ENCODE data around the gene CEP350. TPM values are rescaled to one million over a fixed set of nuclear protein-coding genes. Genes with fewer than 3 reads are reported as not detected.

CEP350 gene
- total and polyA plus RNA-seq, 4 experiments from 2014 or later: 9.3 to 99.4 (median 76.0) TPM

GRCh38 chr1:179973198-179974110, 18.8 kb downstream of the CEP350 start:
- ChIA-PET POLR2A (ENCODE audit: partially characterized antibody) (no interaction called here), CTCF (ENCODE audit: partially characterized antibody) (no interaction called here)
- intact Hi-C loops (cut with micrococcal nuclease): no loop called here
- Mint-ChIP-seq H3K36me3 (peaks cover 19 to 26% of the 10 kb centered on the region in 2 donors), H3K27ac (peak overlapping the region in 1 of 7 donors; percentile 11), H3K27me3 (no peaks in the 10 kb centered on the region), H3K4me1 (peaks cover 43 to 79% (median 66%) of the 10 kb centered on the region in 4 donors), H3K4me3 (peak overlapping the region in 1 of 8 donors; percentile 32), H3K9me3 (peaks cover 0 to 1% (median 0%) of the 10 kb centered on the region in 8 donors)
- no peak for DNase-seq
- H3K36me3 ChIP-seq (ENCODE audit: insufficient read depth, low read length): no peaks in the 10 kb centered on the region
- H3K4me3 ChIP-seq (ENCODE audit: low read length in 2 of 2): no peak overlapping the region
- peaks cover 43% of the 10 kb centered on the region for H3K4me1 ChIP-seq (ENCODE audit: insufficient read depth, low read length)
- H3K27me3 ChIP-seq (ENCODE audit: insufficient read depth, low read length): no peaks in the 10 kb centered on the region
- no peaks in the 10 kb centered on the region for H3K9me3 ChIP-seq (ENCODE audit: control insufficient read depth in 1 of 2, low read length in 2 of 2)
- no peak overlapping the region for H3K27ac ChIP-seq (ENCODE audit: low read depth, low read length)

GRCh38 chr1:179976970-179977651, 22.5 kb downstream of the CEP350 start:
- Mint-ChIP-seq H3K27me3 (no peaks in the 10 kb centered on the region), H3K4me3 (peak overlapping the region in 5 of 8 donors; percentile 0 to 17 (median 11)), H3K4me1 (peaks cover 34 to 74% (median 63%) of the 10 kb centered on the region in 4 donors), H3K36me3 (peaks cover 3 to 15% of the 10 kb centered on the region in 2 donors), H3K27ac (peak overlapping the region in 3 of 7 donors; percentile 39 to 62 (median 52)), H3K9me3 (peaks cover 0 to 4% (median 0%) of the 10 kb centered on the region in 8 donors)
- H3K36me3 ChIP-seq (ENCODE audit: insufficient read depth, low read length): no peaks in the 10 kb centered on the region
- no peak for DNase-seq
- H3K4me1 ChIP-seq (ENCODE audit: insufficient read depth, low read length): peaks cover 24% of the 10 kb centered on the region
- H3K9me3 ChIP-seq (ENCODE audit: control insufficient read depth in 1 of 2, low read length in 2 of 2): no peaks in the 10 kb centered on the region
- POLR2A ChIA-PET (ENCODE audit: partially characterized antibody): interaction anchor here (2.9 kb wide), 1 partner anchor 23 kb away, joined by 9 read pairs; the partner anchor contains the start of gene CEP350
- intact Hi-C loops (cut with micrococcal nuclease): no loop called here
- no peaks in the 10 kb centered on the region for H3K27me3 ChIP-seq (ENCODE audit: insufficient read depth, low read length)
- CTCF ChIA-PET (ENCODE audit: partially characterized antibody): interaction anchor here (0.7 to 1.5 kb wide), 5 partner anchors 8 to 167 kb away, joined by 3 to 4 read pairs (median 3); no protein-coding TSS in a partner anchor
- no peak overlapping the region for H3K27ac ChIP-seq (ENCODE audit: low read depth, low read length)
- H3K4me3 ChIP-seq (ENCODE audit: low read length in 2 of 2): no peak overlapping the region

DNA sequence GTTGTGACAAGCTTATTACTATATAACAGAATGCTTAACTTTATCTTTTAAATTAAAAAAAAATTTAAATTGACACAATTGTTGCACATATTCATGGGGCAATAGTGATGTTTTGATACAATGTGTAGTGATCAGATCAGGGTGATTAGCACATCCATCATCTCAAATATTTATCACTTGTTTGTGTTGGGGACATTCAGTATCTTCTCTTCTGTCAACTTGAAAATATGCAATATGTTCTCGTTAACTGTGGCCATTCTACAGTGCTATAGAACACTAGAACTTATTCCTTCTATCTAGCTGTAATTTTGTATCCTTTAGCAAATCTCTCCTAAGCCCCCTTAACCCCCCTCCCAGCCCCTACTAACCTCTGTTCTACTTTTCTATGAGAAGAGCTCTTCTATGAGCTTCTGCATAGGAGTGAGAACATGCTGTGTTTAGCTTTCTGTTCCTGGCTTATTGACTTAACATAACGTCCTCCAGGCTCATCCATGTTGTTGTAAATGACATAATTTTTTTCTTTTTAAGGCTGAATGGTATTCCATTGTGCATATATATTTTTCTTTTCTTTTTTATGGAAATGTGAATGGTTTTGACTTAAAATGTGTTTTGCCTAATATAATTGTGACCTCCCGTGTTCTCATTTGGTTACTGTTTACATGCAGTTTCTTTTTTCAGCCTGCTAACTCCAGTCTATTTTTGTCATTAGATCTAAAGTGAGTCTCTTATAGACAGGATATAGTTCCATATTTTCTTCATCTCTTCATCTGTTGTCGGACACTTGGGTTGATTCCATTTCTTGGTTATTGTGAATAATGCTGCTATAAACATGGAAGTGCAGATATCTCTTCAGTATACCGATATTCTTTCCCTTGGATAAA, 23.8 kb downstream of the CEP350 start:
- Mint-ChIP-seq H3K4me1 (peaks cover 31 to 68% (median 55%) of the 10 kb centered on the region in 4 donors), H3K27me3 (no peaks in the 10 kb centered on the region), H3K4me3 (peak overlapping the region in 2 of 8 donors; percentile 41 to 69), H3K9me3 (peaks cover 0 to 4% (median 0%) of the 10 kb centered on the region in 8 donors), H3K36me3 (peaks cover 2 to 6% of the 10 kb centered on the region in 2 donors), H3K27ac (no peak overlapping the region)
- no peaks in the 10 kb centered on the region for H3K9me3 ChIP-seq (ENCODE audit: control insufficient read depth in 1 of 2, low read length in 2 of 2)
- no peak overlapping the region for H3K27ac ChIP-seq (ENCODE audit: low read depth, low read length)
- H3K4me1 ChIP-seq (ENCODE audit: insufficient read depth, low read length): peaks cover 24% of the 10 kb centered on the region
- H3K4me3 ChIP-seq (ENCODE audit: low read length in 2 of 2): no peak overlapping the region
- ChIA-PET CTCF (ENCODE audit: partially characterized antibody) (interaction anchor here (1.1 to 1.5 kb wide), 4 partner anchors 10 to 201 kb away, joined by 3 to 4 read pairs (median 3); no protein-coding TSS in a partner anchor), POLR2A (ENCODE audit: partially characterized antibody) (interaction anchor here (2.9 kb wide), 1 partner anchor 25 kb away, joined by 9 read pairs; the partner anchor contains the start of gene CEP350)
- H3K27me3 ChIP-seq (ENCODE audit: insufficient read depth, low read length): no peaks in the 10 kb centered on the region
- no peaks in the 10 kb centered on the region for H3K36me3 ChIP-seq (ENCODE audit: insufficient read depth, low read length)
- DNase-seq: no peak
- intact Hi-C loops (cut with micrococcal nuclease): no loop called here

- no peak overlapping the region for H3K4me3 ChIP-seq (ENCODE audit: low read length in 2 of 2)
- Mint-ChIP-seq H3K9me3 (no peaks in the 10 kb centered on the region), H3K27ac (peak overlapping the region in 2 of 7 donors; percentile 5 to 21), H3K4me1 (peaks cover 18 to 39% (median 28%) of the 10 kb centered on the region in 4 donors), H3K4me3 (peak overlapping the region in 1 of 8 donors; percentile 32), H3K27me3 (no peaks in the 10 kb centered on the region), H3K36me3 (peaks cover under 1 to 14% of the 10 kb centered on the region in 2 donors)
- H3K36me3 ChIP-seq (ENCODE audit: insufficient read depth, low read length): no peaks in the 10 kb centered on the region
- intact Hi-C loops (cut with micrococcal nuclease): no loop called here
- H3K4me1 ChIP-seq (ENCODE audit: insufficient read depth, low read length): peaks cover 6% of the 10 kb centered on the region
- no peaks in the 10 kb centered on the region for H3K9me3 ChIP-seq (ENCODE audit: control insufficient read depth in 1 of 2, low read length in 2 of 2)
- no peak overlapping the region for H3K27ac ChIP-seq (ENCODE audit: low read depth, low read length)
- H3K27me3 ChIP-seq (ENCODE audit: insufficient read depth, low read length): no peaks in the 10 kb centered on the region
- POLR2A ChIA-PET (ENCODE audit: partially characterized antibody): no interaction called here
- no peak for DNase-seq
- CTCF ChIA-PET (ENCODE audit: partially characterized antibody): no interaction called here
Measured at GRCh38 chr1:179984101-179984500, 29.5 kb downstream of the CEP350 start.

DNA sequence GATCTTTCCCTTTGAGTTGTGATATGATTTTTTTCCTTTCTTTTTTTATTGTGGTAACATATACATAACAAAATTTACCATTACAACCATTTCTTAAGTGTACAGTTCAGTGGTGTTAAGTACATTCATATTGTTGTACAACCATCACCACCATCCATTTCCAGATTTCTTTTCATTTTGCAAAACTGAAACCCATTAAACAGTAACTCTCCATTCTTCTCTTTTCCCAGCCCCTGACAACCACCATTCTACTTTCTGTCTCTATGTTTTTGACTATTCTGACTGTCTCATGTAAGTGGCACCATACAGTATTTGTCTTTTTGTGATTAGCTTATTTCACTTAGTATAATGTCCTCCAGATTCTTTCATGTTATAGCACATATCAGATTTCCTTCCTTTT, 30.3 kb downstream of the CEP350 start:
- Mint-ChIP-seq H3K9me3 (no peaks in the 10 kb centered on the region), H3K27me3 (no peaks in the 10 kb centered on the region), H3K4me1 (peaks cover 16 to 31% (median 20%) of the 10 kb centered on the region in 4 donors), H3K4me3 (no peak overlapping the region), H3K27ac (peak overlapping the region in 1 of 7 donors; percentile 24), H3K36me3 (peaks cover 0 to 19% of the 10 kb centered on the region in 2 donors)
- Histone ChIP-seq H3K27me3 (ENCODE audit: insufficient read depth, low read length) (no peaks in the 10 kb centered on the region), H3K36me3 (ENCODE audit: insufficient read depth, low read length) (no peaks in the 10 kb centered on the region), H3K4me1 (ENCODE audit: insufficient read depth, low read length) (peaks cover 5% of the 10 kb centered on the region), H3K9me3 (ENCODE audit: control insufficient read depth in 1 of 2, low read length in 2 of 2) (no peaks in the 10 kb centered on the region), H3K4me3 (ENCODE audit: low read length in 2 of 2) (no peak overlapping the region), H3K27ac (ENCODE audit: low read depth, low read length) (no peak overlapping the region)
- intact Hi-C loops (cut with micrococcal nuclease): no loop called here
- ChIA-PET CTCF (ENCODE audit: partially characterized antibody) (no interaction called here), POLR2A (ENCODE audit: partially characterized antibody) (no interaction called here)
- DNase-seq: no peak

DNA sequence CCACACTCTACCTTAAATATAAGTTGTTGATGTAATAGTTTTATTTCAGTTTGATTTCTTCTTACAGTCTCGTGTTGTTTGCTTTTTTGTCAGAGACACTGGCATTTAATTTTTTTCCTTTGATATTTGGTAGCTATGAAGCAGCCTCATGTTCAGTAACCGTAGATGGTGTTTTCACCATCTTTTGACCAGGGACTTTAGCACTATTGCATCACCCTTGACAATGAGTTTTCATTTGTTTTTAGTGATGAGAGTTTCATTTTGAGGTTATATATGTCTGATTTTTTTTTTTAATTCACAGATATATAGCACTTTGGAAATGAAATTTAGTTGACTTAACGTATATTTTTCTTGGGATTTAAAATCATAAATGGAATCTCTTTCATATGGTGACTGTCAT, 36.2 kb downstream of the CEP350 start:
- H3K4me1 ChIP-seq (ENCODE audit: insufficient read depth, low read length): no peaks in the 10 kb centered on the region
- ChIA-PET CTCF (ENCODE audit: partially characterized antibody) (no interaction called here), POLR2A (ENCODE audit: partially characterized antibody) (interaction anchor here (1.1 kb wide), 1 partner anchor 36 kb away, joined by 6 read pairs; the partner anchor contains the start of gene CEP350)
- Mint-ChIP-seq H3K9me3 (no peaks in the 10 kb centered on the region), H3K27ac (no peak overlapping the region), H3K36me3 (peaks cover 19 to 41% of the 10 kb centered on the region in 2 donors), H3K4me1 (peaks cover 0 to 7% (median 5%) of the 10 kb centered on the region in 4 donors), H3K4me3 (no peak overlapping the region), H3K27me3 (no peaks in the 10 kb centered on the region)
- no peaks in the 10 kb centered on the region for H3K9me3 ChIP-seq (ENCODE audit: control insufficient read depth in 1 of 2, low read length in 2 of 2)
- intact Hi-C loops (cut with micrococcal nuclease): no loop called here
- no peak overlapping the region for H3K27ac ChIP-seq (ENCODE audit: low read depth, low read length)
- no peaks in the 10 kb centered on the region for H3K27me3 ChIP-seq (ENCODE audit: insufficient read depth, low read length)
- no peak for DNase-seq
- peaks cover 17% of the 10 kb centered on the region for H3K36me3 ChIP-seq (ENCODE audit: insufficient read depth, low read length)
- H3K4me3 ChIP-seq (ENCODE audit: low read length in 2 of 2): no peak overlapping the region

Data from CD4-positive, alpha-beta memory T cell (primary cell).